Endothelial cell of umbilical vein (primary cell): ENCODE measurements around the gene ELAC1.

Experiments
- CTCF ChIP-seq, 2 donors: IDR thresholded peaks; 1 replicate in 1 of 2; 2 replicates in 1 of 2; pipeline ENCODE4 v1.5.1; 2011; ENCODE audit warnings: low read length in 2 of 2, mild to moderate bottlenecking in 2 of 2, moderate library complexity in 2 of 2, control low read depth in 1 of 2, inconsistent platforms in 1 of 2, low read depth in 1 of 2; ENCODE audit not compliant: insufficient read depth in 1 of 2; ENCODE audit errors: extremely low read depth in 1 of 2
- EZH2 ChIP-seq: IDR thresholded peaks from 2 replicates; pipeline ENCODE4 v1.6.1; 2012; ENCODE audit warnings: borderline replicate concordance, low read depth, mild to moderate bottlenecking, moderate library complexity, low read length, inconsistent platforms; ENCODE audit not compliant: severe bottlenecking
- FOS ChIP-seq: IDR thresholded peaks from 2 replicates; pipeline ENCODE4 v1.6.1; 2011; ENCODE audit warnings: mild to moderate bottlenecking, low read length, moderate library complexity, borderline replicate concordance; ENCODE audit not compliant: insufficient read depth
- GATA2 ChIP-seq: IDR thresholded peaks from 2 replicates; pipeline ENCODE4 v1.7.0; 2011; ENCODE audit warnings: low read depth, mild to moderate bottlenecking, moderate library complexity, mixed read lengths, low read length; ENCODE audit not compliant: insufficient read length, insufficient read depth
- JUN ChIP-seq: IDR thresholded peaks from 2 replicates; pipeline ENCODE4 v1.6.1; 2011; ENCODE audit warnings: borderline replicate concordance, low read depth; ENCODE audit not compliant: insufficient read length, insufficient read depth
- MAX ChIP-seq: IDR thresholded peaks from 2 replicates; pipeline ENCODE4 v1.6.1; 2011; ENCODE audit not compliant: insufficient read depth, insufficient read length
- POLR2A ChIP-seq: IDR thresholded peaks from 2 replicates; pipeline ENCODE4 v1.6.1; 2012; ENCODE audit warnings: low read depth, mild to moderate bottlenecking, control low read depth, low read length
- POLR2AphosphoS5 ChIP-seq: IDR thresholded peaks from 2 replicates; pipeline ENCODE4 v1.6.1; 2012; ENCODE audit warnings: low read depth, mild to moderate bottlenecking, control low read depth, low read length, moderate library complexity; ENCODE audit not compliant: insufficient read depth

GRCh38 chr18:51017140-51017879, 49.5 kb downstream of the ELAC1 start:
- no peak for TF ChIP-seq CTCF (IDR thresholded peaks at IDR 0.05; ENCODE audit: extremely low read depth in 1 of 2, insufficient read depth in 1 of 2, low read depth in 1 of 2, low read length in 2 of 2)
- no peak for TF ChIP-seq EZH2
- no peak for TF ChIP-seq POLR2A
- no peak for TF ChIP-seq POLR2AphosphoS5
- TF ChIP-seq MAX, result no peak
- TF ChIP-seq JUN, result no peak
- TF ChIP-seq FOS, result no peak
- TF ChIP-seq GATA2, result no peak
